ENCODE results near the gene GALNT18. TPM values are rescaled to one million over a fixed set of nuclear protein-coding genes. Genes with fewer than 3 reads are reported as not detected.

The GALNT18 gene
- total RNA-seq, 2 experiments from 2014 or later, result 6.8 to 7.4 TPM

- no peaks in the 10 kb centered on the region for H3K36me3 Mint-ChIP-seq (ENCODE audit: low read depth)
- intact Hi-C loops (cut with micrococcal nuclease), result no loop called here
- no peaks in the 10 kb centered on the region for H3K4me1 Mint-ChIP-seq (ENCODE audit: low read depth)
These were observed 34.7 kb downstream of the GALNT18 start for GRCh38 chr11:11587122-11587521.

DNA sequence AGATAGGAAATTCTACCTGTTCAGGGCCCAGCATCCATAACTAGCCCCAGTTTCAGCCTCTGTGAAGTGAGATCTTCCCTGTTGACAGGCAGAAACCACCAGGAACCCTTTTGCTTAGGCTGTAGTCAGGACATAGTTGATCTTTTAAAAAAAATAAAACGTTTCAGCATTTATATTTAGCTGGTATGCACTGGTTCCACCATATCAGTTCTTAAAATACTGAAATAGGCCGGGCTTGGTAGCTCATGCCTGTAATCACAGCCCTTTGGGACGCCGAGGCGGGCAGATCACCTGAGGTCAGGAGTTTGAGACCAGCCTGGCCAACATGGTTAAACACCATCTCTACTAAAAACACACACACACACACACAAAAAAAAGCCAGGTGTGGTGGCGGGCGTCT, 35.3 kb downstream of the GALNT18 start:
- no peak for TF ChIP-seq CTCF (IDR thresholded peaks at IDR 0.05)
- intact Hi-C loops (cut with micrococcal nuclease), result no loop called here
- H3K4me3 Mint-ChIP-seq, result no peak overlapping the region
- H3K4me1 Mint-ChIP-seq (ENCODE audit: low read depth), result no peaks in the 10 kb centered on the region
- ChIA-PET CTCF (interaction anchor here (1.2 kb wide), 1 partner anchor 14 kb away, joined by 3 read pairs; no protein-coding TSS in a partner anchor), POLR2A (no interaction called here)
- DNase-seq, result no peak
- H3K27ac Mint-ChIP-seq, result no peak overlapping the region
- H3K27me3 Mint-ChIP-seq, result no peaks in the 10 kb centered on the region
- H3K9me3 Mint-ChIP-seq, result no peaks in the 10 kb centered on the region
- ATAC-seq, result no peak
- no peaks in the 10 kb centered on the region for H3K36me3 Mint-ChIP-seq (ENCODE audit: low read depth)

More at GRCh38 chr11:11587122-11587521, 34.7 kb downstream of the GALNT18 start:
- Mint-ChIP-seq H3K27me3 (no peaks in the 10 kb centered on the region), H3K4me3 (no peak overlapping the region), H3K9me3 (no peaks in the 10 kb centered on the region), H3K27ac (no peak overlapping the region)
- DNase-seq (no peak), ATAC-seq (no peak)
- ChIA-PET POLR2A (no interaction called here), CTCF (interaction anchor here (1.2 kb wide), 1 partner anchor 13 kb away, joined by 3 read pairs; no protein-coding TSS in a partner anchor)
- no peak for TF ChIP-seq CTCF (IDR thresholded peaks at IDR 0.05)

DNA sequence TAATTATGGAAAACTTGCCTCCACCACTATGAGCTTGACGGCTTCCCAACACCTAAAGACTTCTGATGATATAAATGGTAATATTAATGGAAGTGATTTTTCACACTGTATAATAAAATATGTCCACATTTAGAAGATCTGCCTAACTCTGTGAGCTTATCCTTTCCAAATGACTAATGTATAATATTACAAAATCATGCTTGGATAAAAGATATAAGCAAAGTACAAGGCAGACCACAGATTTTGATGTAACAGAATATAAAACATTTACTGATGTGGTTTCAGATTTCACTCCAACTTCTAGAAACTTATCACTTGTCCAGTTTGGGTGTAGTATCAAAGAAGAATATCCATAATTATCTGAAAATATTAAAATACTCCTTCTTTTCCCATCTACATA, 36.9 kb downstream of the GALNT18 start:
- H3K4me1 Mint-ChIP-seq (ENCODE audit: low read depth), result no peaks in the 10 kb centered on the region
- CTCF ChIA-PET, result no interaction called here
- TF ChIP-seq CTCF (IDR thresholded peaks at IDR 0.05), result no peak

DNA sequence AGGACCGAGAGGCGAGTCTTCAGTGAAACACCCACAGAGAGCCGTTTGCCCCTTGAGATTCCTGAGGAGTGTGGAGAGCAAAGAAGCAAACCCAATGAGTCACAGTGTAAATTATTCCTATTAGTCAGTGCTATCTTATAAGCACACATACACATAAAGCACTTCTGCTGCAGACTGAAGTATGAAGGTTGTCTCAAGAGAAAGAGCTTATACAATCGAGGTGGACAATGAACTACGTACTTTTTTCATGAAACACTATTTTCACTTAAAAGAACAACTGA, 37.3 kb downstream of the GALNT18 start:
- ATAC-seq, result no peak
- H3K27ac Mint-ChIP-seq, result no peak overlapping the region
- CTCF ChIA-PET, result no interaction called here

More for the DNA sequence above, 36.9 kb downstream of the GALNT18 start:
- POLR2A ChIA-PET, result no interaction called here
- intact Hi-C loops (cut with micrococcal nuclease), result no loop called here
- DNase-seq (no peak), ATAC-seq (no peak)
- Mint-ChIP-seq H3K27me3 (no peaks in the 10 kb centered on the region), H3K36me3 (ENCODE audit: low read depth) (no peaks in the 10 kb centered on the region), H3K4me3 (no peak overlapping the region), H3K27ac (no peak overlapping the region), H3K9me3 (no peaks in the 10 kb centered on the region)

More for the DNA sequence above, 37.3 kb downstream of the GALNT18 start:
- Mint-ChIP-seq H3K9me3 (no peaks in the 10 kb centered on the region), H3K4me3 (no peak overlapping the region), H3K4me1 (ENCODE audit: low read depth) (no peaks in the 10 kb centered on the region), H3K36me3 (ENCODE audit: low read depth) (no peaks in the 10 kb centered on the region), H3K27me3 (no peaks in the 10 kb centered on the region)
- intact Hi-C loops (cut with micrococcal nuclease), result no loop called here
- TF ChIP-seq CTCF (IDR thresholded peaks at IDR 0.05), result no peak
- POLR2A ChIA-PET, result no interaction called here
- DNase-seq, result no peak
